Stomach (tissue), 9 donors: ENCODE results near the gene MIPEP. TPM values are rescaled to one million over a fixed set of nuclear protein-coding genes. Genes with fewer than 3 reads are reported as not detected.
A peak's percentile ranks its signal among the peaks of the same experiment; 100 is the strongest.

ENCODE experiments used
- DNase-seq, 2 donors: peaks; one replicate each; pipeline versions ENCODE4 v3.0.0 to v3.0.0-alpha.2; 2013 to 2019
- H3K27ac ChIP-seq, 5 donors: fragments of 200-600 bp in 4 of 5; sonication (generic) in 4 of 5; one replicate each; pipeline ENCODE4 v1.5.1; 2013 to 2019; ENCODE audit warnings: mild to moderate bottlenecking in 1 of 5, moderate library complexity in 1 of 5
- H3K27me3 ChIP-seq, 3 donors: fragments of 200-600 bp; sonication (generic); one replicate each; pipeline ENCODE4 v1.5.1; 2017 to 2019; ENCODE audit warnings: mixed run types in 1 of 3
- H3K36me3 ChIP-seq, 4 donors: fragments of 200-600 bp; sonication (generic); 1 replicate in 3 of 4; 2 replicates in 1 of 4; pipeline ENCODE4 v1.5.1; 2016 to 2019
- H3K4me1 ChIP-seq, 4 donors: fragments of 200-600 bp; sonication (generic); one replicate each; pipeline ENCODE4 v1.5.1; 2016 to 2019
- H3K4me3 ChIP-seq, 4 donors: fragments of 200-600 bp; sonication (generic) in 3 of 4; one replicate each; pipeline ENCODE4 v1.5.1; 2016 to 2019; ENCODE audit warnings: mild to moderate bottlenecking in 1 of 4
- H3K9me3 ChIP-seq, 4 donors: fragments of 200-600 bp; sonication (generic); one replicate each; pipeline ENCODE4 v1.5.1; 2016 to 2019
- CTCF ChIP-seq, 7 experiments: fragments of 450-650 bp in 4 of 7; fragments of 200-600 bp in 3 of 7; sonication (generic) in 3 of 7; IDR thresholded peaks; one replicate each; pipeline ENCODE4 v1.5.1; 2016 to 2019; ENCODE audit warnings: antibody characterized with exemption in 7 of 7, control low read depth in 2 of 7, mild to moderate bottlenecking in 1 of 7
- EP300 ChIP-seq: sonication (generic); formaldehyde crosslinking; IDR thresholded peaks from one replicate; pipeline ENCODE4 v1.6.1; 2017; ENCODE audit warnings: antibody characterized with exemption
- POLR2A ChIP-seq, 4 donors: fragments of 450-650 bp; IDR thresholded peaks; one replicate each; pipeline ENCODE4 v1.6.1; 2016; ENCODE audit warnings: antibody characterized with exemption in 4 of 4, control low read depth in 2 of 4, mild to moderate bottlenecking in 1 of 4, moderate library complexity in 1 of 4
- POLR2AphosphoS5 ChIP-seq, 3 donors: sonication (generic); formaldehyde crosslinking; IDR thresholded peaks; one replicate each; pipeline ENCODE4 v1.6.1; 2016; ENCODE audit warnings: antibody characterized with exemption in 3 of 3
- WGBS, 5 donors: extraction: QIAGEN DNeasy Blood & Tissue Kit in 3 of 5; methylation state at CpG; one replicate each; pipeline versions ENCODE4 v1.1.5 to v1.1.7; 2013 to 2018; 5-methylcytosine and 5-hydroxymethylcytosine counted together
- intact Hi-C: fragments of 100-400 bp; cut with DNase I; formaldehyde crosslinking; loops from one replicate; pipeline ENCODE4 v1.15.1; 2023; ENCODE audit warnings: low total_unique reads
- polyA plus RNA-seq, 3 donors: library from polyadenylated mRNA; stranded (reverse); fragments of 200-250 nt; gene quantifications; one replicate each; pipeline ENCODE4 v1.2.3, GENCODE V29; 2013
- total RNA-seq, 5 donors: library from RNA; depleted of rRNA; stranded (reverse); fragments of >200 nt; gene quantifications; one replicate each; pipeline versions ENCODE4 v1.1.0 to v1.2.3, GENCODE V29; 2014 to 2016
- donor health status: healthy with polysubstance abuse.
- donor health status: Bipolar disorder and iron deficiency.
- donor health status: healthy.

MIPEP gene
- total and polyA plus RNA-seq, 8 donors = 1.2 to 43.2 (median 15.2) TPM

GRCh38 chr13:23786607-23787006 is 102.6 kb downstream of the MIPEP start:
- H3K9me3 ChIP-seq = no peaks in the 10 kb centered on the region
- DNase-seq = no peak
- intact Hi-C loops = no loop called here
- H3K27ac ChIP-seq = no peak overlapping the region
- H3K27me3 ChIP-seq = no peaks in the 10 kb centered on the region
- no peak overlapping the region for H3K4me3 ChIP-seq
- 74 to 82% (median 79%) methylated on average over 3 of the region's 3 CpGs for WGBS, 5 donors
- H3K36me3 ChIP-seq = peaks cover 0 to 5% (median 0%) of the 10 kb centered on the region in 4 donors
- H3K4me1 ChIP-seq = peaks cover 0 to 18% (median 8%) of the 10 kb centered on the region in 4 donors
- no peak for TF ChIP-seq POLR2AphosphoS5 (IDR thresholded peaks at IDR 0.05)
- no peak for TF ChIP-seq POLR2A (IDR thresholded peaks at IDR 0.05)
- no peak for TF ChIP-seq EP300
- TF ChIP-seq CTCF (IDR thresholded peaks at IDR 0.05) = no peak

GRCh38 chr13:23778879-23779278 is 110.3 kb downstream of the MIPEP start:
- Histone ChIP-seq H3K36me3 (no peaks in the 10 kb centered on the region), H3K27ac (no peak overlapping the region), H3K27me3 (no peaks in the 10 kb centered on the region), H3K9me3 (no peaks in the 10 kb centered on the region), H3K4me1 (peaks cover 0 to 32% (median 21%) of the 10 kb centered on the region in 4 donors), H3K4me3 (no peak overlapping the region)
- TF ChIP-seq POLR2AphosphoS5 (IDR thresholded peaks at IDR 0.05) (no peak), EP300 (no peak), POLR2A (IDR thresholded peaks at IDR 0.05) (no peak), CTCF (IDR thresholded peaks at IDR 0.05) (no peak)
- DNase-seq = no peak
- intact Hi-C loops = no loop called here
- whole genome bisulfite sequencing, 5 donors = 18 to 55% (median 25%) methylated on average over 1 of the region's 1 CpG

- DNase-seq = peak in 1 of 2 donors; percentile 45
- H3K36me3 ChIP-seq = no peaks in the 10 kb centered on the region
- peaks cover 0 to 32% (median 21%) of the 10 kb centered on the region in 4 donors for H3K4me1 ChIP-seq
- H3K27ac ChIP-seq = no peak overlapping the region
- no peak for TF ChIP-seq POLR2AphosphoS5 (IDR thresholded peaks at IDR 0.05)
- no peak for TF ChIP-seq CTCF (IDR thresholded peaks at IDR 0.05)
- no peak for TF ChIP-seq POLR2A (IDR thresholded peaks at IDR 0.05)
- TF ChIP-seq EP300 = no peak
- no peaks in the 10 kb centered on the region for H3K27me3 ChIP-seq
- no peaks in the 10 kb centered on the region for H3K9me3 ChIP-seq
- H3K4me3 ChIP-seq = no peak overlapping the region
- intact Hi-C loops = no loop called here
- 33 to 77% (median 64%) methylated on average over 2 of the region's 2 CpGs for WGBS, 5 donors
These were observed 111.1 kb downstream of the MIPEP start for GRCh38 chr13:23778002-23778652.

GRCh38 chr13:23777575-23777870 is 111.7 kb downstream of the MIPEP start:
- Histone ChIP-seq H3K9me3 (no peaks in the 10 kb centered on the region), H3K4me3 (no peak overlapping the region), H3K27me3 (no peaks in the 10 kb centered on the region), H3K36me3 (no peaks in the 10 kb centered on the region), H3K4me1 (peaks cover 0 to 32% (median 21%) of the 10 kb centered on the region in 4 donors), H3K27ac (no peak overlapping the region)
- TF ChIP-seq CTCF (IDR thresholded peaks at IDR 0.05) (no peak), EP300 (no peak), POLR2AphosphoS5 (IDR thresholded peaks at IDR 0.05) (no peak), POLR2A (IDR thresholded peaks at IDR 0.05) (no peak)
- intact Hi-C loops = no loop called here
- no peak for DNase-seq
- 18 to 46% (median 33%) methylated on average over 1 of the region's 1 CpG for WGBS, 5 donors
